Smooth muscle cell (in vitro differentiated cells): Measurements from ENCODE around the gene PDCL2. TPM values are rescaled to one million over a fixed set of nuclear protein-coding genes. Genes with fewer than 3 reads are reported as not detected.
"Not testable (repeated sequence)": the region's sequence is repeated elsewhere in the genome, so short reads cannot be mapped to it uniquely, and the experiment has no call there.

Experiments used
- DNase-seq: peaks from one replicate; lab custom pipeline; 2025; ENCODE audit not compliant: unreplicated experiment; lab: John Stamatoyannopoulos, UW
- H2AFZ ChIP-seq: fragments of 200-600 bp; sonication (generic); 2 replicates; pipeline ENCODE4 v1.6.0; 2016; ENCODE audit warnings: antibody characterized with exemption, low read depth, mild to moderate bottlenecking
- H3F3A ChIP-seq: fragments of 200-600 bp; sonication (generic); 2 replicates; pipeline ENCODE4 v1.6.0; 2017; ENCODE audit warnings: antibody characterized with exemption, low read depth
- H3K27ac ChIP-seq: fragments of 200-600 bp; sonication (generic); 2 replicates; pipeline ENCODE4 v1.5.1; 2016; ENCODE audit warnings: low read depth, mild to moderate bottlenecking
- H3K27me3 ChIP-seq: fragments of 200-600 bp; sonication (generic); 2 replicates; pipeline ENCODE4 v1.6.1; 2016; ENCODE audit warnings: low read depth, mild to moderate bottlenecking
- H3K36me3 ChIP-seq: fragments of 200-600 bp; sonication (generic); 2 replicates; pipeline ENCODE4 v1.5.1; 2016; ENCODE audit warnings: low read depth
- H3K4me1 ChIP-seq: fragments of 200-600 bp; sonication (generic); 2 replicates; pipeline ENCODE4 v1.5.1; 2016; ENCODE audit warnings: low read depth
- H3K4me2 ChIP-seq: fragments of 200-600 bp; sonication (generic); 2 replicates; pipeline ENCODE4 v1.6.0; 2016; ENCODE audit warnings: mild to moderate bottlenecking
- H3K4me3 ChIP-seq: fragments of 200-600 bp; sonication (generic); 2 replicates; pipeline ENCODE4 v1.5.1; 2016; ENCODE audit warnings: mild to moderate bottlenecking
- H3K79me2 ChIP-seq: fragments of 200-600 bp; sonication (generic); 2 replicates; pipeline ENCODE4 v1.6.0; 2016; ENCODE audit warnings: low read depth, mild to moderate bottlenecking
- H3K9ac ChIP-seq: fragments of 200-600 bp; sonication (generic); 2 replicates; pipeline ENCODE4 v1.6.0; 2016; ENCODE audit warnings: low read depth
- H3K9me3 ChIP-seq: fragments of 200-600 bp; sonication (generic); replicated peaks from 2 replicates; pipeline ENCODE4 v1.5.1; 2016; ENCODE audit warnings: low read depth
- H4K20me1 ChIP-seq: fragments of 200-600 bp; sonication (generic); 2 replicates; pipeline ENCODE4 v1.6.0; 2016; ENCODE audit warnings: low read depth
- CTCF ChIP-seq: fragments of 200-600 bp; sonication (generic); IDR thresholded peaks from 2 replicates; pipeline ENCODE4 v1.5.1; 2017; ENCODE audit warnings: borderline replicate concordance, mild to moderate bottlenecking, antibody characterized with exemption; ENCODE audit not compliant: insufficient read depth, poor library complexity, severe bottlenecking
- WGBS: methylation state at CpG from one replicate; pipeline ENCODE4 v1.1.7; 2016; ENCODE audit warnings: low lambda C conversion rate; 5-methylcytosine and 5-hydroxymethylcytosine counted together
- polyA plus RNA-seq: library from polyadenylated mRNA; unstranded; fragments of >200 nt; fragmentation: Nextera tagmentation; extraction: Ambion mirVana; gene quantifications from 2 replicates; pipeline ENCODE4 v1.2.1, GENCODE V29; 2016
- total RNA-seq: library from RNA; depleted of rRNA; stranded (reverse); fragments of >200 nt; gene quantifications from 2 replicates; pipeline ENCODE4 v1.2.3, GENCODE V29; 2014

PDCL2 gene
- total and polyA plus RNA-seq, 2 experiments from 2014 or later: not detected

GRCh38 chr4:55633903-55634302, 41.9 kb upstream of the PDCL2 start:
- H3K4me3 ChIP-seq: no peak overlapping the region
- no peak overlapping the region for H3K9ac ChIP-seq
- DNase-seq: no peak
- no peaks in the 10 kb centered on the region for H4K20me1 ChIP-seq
- peaks cover 50% of the 10 kb centered on the region for H3K27me3 ChIP-seq
- H3K79me2 ChIP-seq: no peaks in the 10 kb centered on the region
- H3K4me1 ChIP-seq: peaks cover 31% of the 10 kb centered on the region
- no peaks in the 10 kb centered on the region for H3F3A ChIP-seq
- H3K9me3 ChIP-seq: no peaks in the 10 kb centered on the region
- 63% methylated on average over 6 of the region's 6 CpGs for WGBS
- H3K27ac ChIP-seq: no peak overlapping the region
- TF ChIP-seq CTCF: no peak
- H3K4me2 ChIP-seq: no peak overlapping the region
- no peak overlapping the region for H2AFZ ChIP-seq
- no peaks in the 10 kb centered on the region for H3K36me3 ChIP-seq

GRCh38 chr4:55625835-55626234, 33.8 kb upstream of the PDCL2 start:
- DNase-seq: no peak
- H3K79me2 ChIP-seq: no peaks in the 10 kb centered on the region
- no peaks in the 10 kb centered on the region for H3K4me1 ChIP-seq
- no peaks in the 10 kb centered on the region for H3K9me3 ChIP-seq
- no peaks in the 10 kb centered on the region for H3K27me3 ChIP-seq
- H2AFZ ChIP-seq: no peak overlapping the region
- WGBS: 83% methylated on average over 2 of the region's 2 CpGs
- no peaks in the 10 kb centered on the region for H3K36me3 ChIP-seq
- H3K9ac ChIP-seq: no peak overlapping the region
- no peaks in the 10 kb centered on the region for H4K20me1 ChIP-seq
- no peak overlapping the region for H3K4me2 ChIP-seq
- no peak for TF ChIP-seq CTCF
- H3K27ac ChIP-seq: no peak overlapping the region
- no peaks in the 10 kb centered on the region for H3F3A ChIP-seq
- H3K4me3 ChIP-seq: no peak overlapping the region

GRCh38 chr4:55624063-55624462, 32.0 kb upstream of the PDCL2 start:
- not testable (repeated sequence) for H3K4me1 ChIP-seq, H4K20me1 ChIP-seq, H3K4me2 ChIP-seq, H3K9me3 ChIP-seq, H3K27ac ChIP-seq, H2AFZ ChIP-seq, H3K36me3 ChIP-seq, H3F3A ChIP-seq, H3K79me2 ChIP-seq, H3K27me3 ChIP-seq, H3K4me3 ChIP-seq, DNase-seq, H3K9ac ChIP-seq
- WGBS: 60% methylated on average over 1 of the region's 1 CpG

GRCh38 chr4:55618546-55619143, 26.6 kb upstream of the PDCL2 start:
- Histone ChIP-seq H3K4me2 (no peak overlapping the region), H3F3A (no peaks in the 10 kb centered on the region), H3K9me3 (no peaks in the 10 kb centered on the region), H3K27ac (no peak overlapping the region), H3K27me3 (no peaks in the 10 kb centered on the region), H3K4me1 (no peaks in the 10 kb centered on the region), H3K36me3 (no peaks in the 10 kb centered on the region), H2AFZ (peak overlapping the region; percentile 30), H4K20me1 (no peaks in the 10 kb centered on the region), H3K9ac (no peak overlapping the region), H3K4me3 (no peak overlapping the region), H3K79me2 (no peaks in the 10 kb centered on the region)
- no peak for DNase-seq
- TF ChIP-seq CTCF: no peak
- WGBS: 73% methylated on average over 1 of the region's 1 CpG
